ENCODE measurements around the gene MAN1C1.

The MAN1C1 gene

GRCh38 chr1:25828491-25828890 is 211.9 kb downstream of the MAN1C1 start:
- H3K4me3 ChIP-seq (ENCODE audit: low read length), result no peak overlapping the region
- no peak overlapping the region for H3K9ac ChIP-seq (ENCODE audit: low read depth, low read length)
- no peaks in the 10 kb centered on the region for H3K27me3 ChIP-seq (ENCODE audit: insufficient read depth, low read length)
- H3K9me3 ChIP-seq (ENCODE audit: insufficient read depth, low read depth, low read length), result no peaks in the 10 kb centered on the region
- H3K27ac ChIP-seq (ENCODE audit: low read length), result no peak overlapping the region
- peaks cover 73% of the 10 kb centered on the region for H3K36me3 ChIP-seq (ENCODE audit: insufficient read depth, low read depth, low read length)
- no peaks in the 10 kb centered on the region for H3K4me1 ChIP-seq (ENCODE audit: insufficient read depth, low read length)

GRCh38 chr1:25829046-25829445 is 212.5 kb downstream of the MAN1C1 start:
- H3K9me3 ChIP-seq (ENCODE audit: insufficient read depth, low read depth, low read length), result no peaks in the 10 kb centered on the region
- no peak overlapping the region for H3K4me3 ChIP-seq (ENCODE audit: low read length)
- H3K9ac ChIP-seq (ENCODE audit: low read depth, low read length), result no peak overlapping the region
- H3K27me3 ChIP-seq (ENCODE audit: insufficient read depth, low read length), result no peaks in the 10 kb centered on the region
- H3K36me3 ChIP-seq (ENCODE audit: insufficient read depth, low read depth, low read length), result peaks cover 79% of the 10 kb centered on the region
- H3K27ac ChIP-seq (ENCODE audit: low read length), result no peak overlapping the region
- no peaks in the 10 kb centered on the region for H3K4me1 ChIP-seq (ENCODE audit: insufficient read depth, low read length)

GRCh38 chr1:25831569-25832196 is 215.1 kb downstream of the MAN1C1 start:
- no peaks in the 10 kb centered on the region for H3K27me3 ChIP-seq (ENCODE audit: insufficient read depth, low read length)
- no peaks in the 10 kb centered on the region for H3K4me1 ChIP-seq (ENCODE audit: insufficient read depth, low read length)
- H3K27ac ChIP-seq (ENCODE audit: low read length), result no peak overlapping the region
- H3K9me3 ChIP-seq (ENCODE audit: insufficient read depth, low read depth, low read length), result no peaks in the 10 kb centered on the region
- no peak overlapping the region for H3K4me3 ChIP-seq (ENCODE audit: low read length)
- H3K9ac ChIP-seq (ENCODE audit: low read depth, low read length), result no peak overlapping the region
- H3K36me3 ChIP-seq (ENCODE audit: insufficient read depth, low read depth, low read length), result peaks cover 94% of the 10 kb centered on the region

- H3K9me3 ChIP-seq (ENCODE audit: insufficient read depth, low read depth, low read length), result no peaks in the 10 kb centered on the region
- H3K36me3 ChIP-seq (ENCODE audit: insufficient read depth, low read depth, low read length), result peaks cover 95% of the 10 kb centered on the region
- H3K27ac ChIP-seq (ENCODE audit: low read length), result no peak overlapping the region
- no peak overlapping the region for H3K4me3 ChIP-seq (ENCODE audit: low read length)
- no peaks in the 10 kb centered on the region for H3K27me3 ChIP-seq (ENCODE audit: insufficient read depth, low read length)
- H3K4me1 ChIP-seq (ENCODE audit: insufficient read depth, low read length), result no peaks in the 10 kb centered on the region
- H3K9ac ChIP-seq (ENCODE audit: low read depth, low read length), result no peak overlapping the region
Observed at GRCh38 chr1:25832336-25833037, 215.9 kb downstream of the MAN1C1 start.

- Histone ChIP-seq H3K36me3 (ENCODE audit: insufficient read depth, low read depth, low read length) (peaks cover 88% of the 10 kb centered on the region), H3K27ac (ENCODE audit: low read length) (no peak overlapping the region), H3K4me1 (ENCODE audit: insufficient read depth, low read length) (no peaks in the 10 kb centered on the region), H3K9ac (ENCODE audit: low read depth, low read length) (no peak overlapping the region), H3K27me3 (ENCODE audit: insufficient read depth, low read length) (no peaks in the 10 kb centered on the region), H3K9me3 (ENCODE audit: insufficient read depth, low read depth, low read length) (no peaks in the 10 kb centered on the region), H3K4me3 (ENCODE audit: low read length) (no peak overlapping the region)
Observed at GRCh38 chr1:25833158-25833557, 216.6 kb downstream of the MAN1C1 start.
